Measurements from ENCODE around the gene COL12A1. TPM values are rescaled to one million over a fixed set of nuclear protein-coding genes. Genes with fewer than 3 reads are reported as not detected.

Gene COL12A1
- total RNA-seq, 1 experiment from 2014 or later, result 136 TPM

DNA sequence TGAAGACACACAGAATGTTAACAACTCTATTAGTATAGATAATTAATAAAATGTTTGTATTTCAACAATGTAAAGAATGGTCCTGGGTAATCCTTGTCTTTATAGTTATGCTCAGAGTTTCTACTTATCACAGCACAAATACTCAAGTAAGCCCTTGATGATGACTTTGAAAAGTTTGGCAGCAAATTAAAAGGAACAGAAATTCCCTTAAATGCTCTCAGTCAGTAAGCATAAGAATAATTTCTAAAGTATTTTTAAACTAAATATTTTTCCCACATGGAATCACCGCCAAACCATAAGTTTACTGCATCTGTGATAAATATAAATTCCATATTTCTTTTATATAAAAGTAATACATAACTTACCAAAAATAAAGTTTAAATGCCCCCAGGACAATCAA is 96.1 kb downstream of the COL12A1 start:
- ChIA-PET CTCF (no interaction called here), POLR2A (no interaction called here)
- Mint-ChIP-seq H3K4me3 (ENCODE audit: unreplicated experiment) (no peak overlapping the region), H3K9me3 (ENCODE audit: unreplicated experiment) (no peaks in the 10 kb centered on the region), H3K27me3 (ENCODE audit: insufficient read depth, unreplicated experiment) (no peaks in the 10 kb centered on the region), H3K27ac (ENCODE audit: low read depth, unreplicated experiment) (no peak overlapping the region), H3K4me1 (ENCODE audit: insufficient read depth, unreplicated experiment) (no peaks in the 10 kb centered on the region), H3K36me3 (ENCODE audit: insufficient read depth, unreplicated experiment) (peaks cover 47% of the 10 kb centered on the region)
- TF ChIP-seq, protein P1, sequence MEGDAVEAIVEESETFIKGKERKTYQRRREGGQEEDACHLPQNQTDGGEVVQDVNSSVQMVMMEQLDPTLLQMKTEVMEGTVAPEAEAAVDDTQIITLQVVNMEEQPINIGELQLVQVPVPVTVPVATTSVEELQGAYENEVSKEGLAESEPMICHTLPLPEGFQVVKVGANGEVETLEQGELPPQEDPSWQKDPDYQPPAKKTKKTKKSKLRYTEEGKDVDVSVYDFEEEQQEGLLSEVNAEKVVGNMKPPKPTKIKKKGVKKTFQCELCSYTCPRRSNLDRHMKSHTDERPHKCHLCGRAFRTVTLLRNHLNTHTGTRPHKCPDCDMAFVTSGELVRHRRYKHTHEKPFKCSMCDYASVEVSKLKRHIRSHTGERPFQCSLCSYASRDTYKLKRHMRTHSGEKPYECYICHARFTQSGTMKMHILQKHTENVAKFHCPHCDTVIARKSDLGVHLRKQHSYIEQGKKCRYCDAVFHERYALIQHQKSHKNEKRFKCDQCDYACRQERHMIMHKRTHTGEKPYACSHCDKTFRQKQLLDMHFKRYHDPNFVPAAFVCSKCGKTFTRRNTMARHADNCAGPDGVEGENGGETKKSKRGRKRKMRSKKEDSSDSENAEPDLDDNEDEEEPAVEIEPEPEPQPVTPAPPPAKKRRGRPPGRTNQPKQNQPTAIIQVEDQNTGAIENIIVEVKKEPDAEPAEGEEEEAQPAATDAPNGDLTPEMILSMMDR (IDR thresholded peaks at IDR 0.05; ENCODE audit: unreplicated experiment), result no peak
- no peak for DNase-seq (ENCODE audit: unreplicated experiment)
- intact Hi-C loops (cut with micrococcal nuclease), result no loop called here
- no TSS peak for BruUV-seq (replicated peaks)

DNA sequence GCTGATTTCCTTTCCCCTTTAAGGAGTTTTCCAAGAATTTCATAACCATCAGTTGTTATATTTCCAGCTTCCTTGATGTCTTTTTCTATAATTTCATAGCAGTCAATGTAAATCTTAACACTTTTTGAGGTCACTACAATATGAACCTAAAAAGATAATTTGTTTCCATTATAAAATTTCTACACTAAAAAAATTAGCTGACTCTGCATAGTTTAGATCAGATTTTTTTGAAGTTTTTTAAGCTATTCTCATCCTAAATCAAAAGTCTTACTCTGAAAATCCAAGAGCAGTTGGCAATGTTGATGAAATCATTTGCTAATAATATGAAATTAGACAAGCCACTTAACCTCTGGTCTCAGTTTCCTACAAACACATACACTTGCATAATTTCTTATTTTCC is 96.8 kb downstream of the COL12A1 start:
- no TSS peak for BruUV-seq (replicated peaks)
- TF ChIP-seq, protein P1 (IDR thresholded peaks at IDR 0.05; ENCODE audit: unreplicated experiment), result no peak
- CTCF ChIA-PET, result no interaction called here
- POLR2A ChIA-PET, result no interaction called here
- intact Hi-C loops (cut with micrococcal nuclease), result no loop called here
- Mint-ChIP-seq H3K4me3 (ENCODE audit: unreplicated experiment) (no peak overlapping the region), H3K27ac (ENCODE audit: low read depth, unreplicated experiment) (no peak overlapping the region), H3K27me3 (ENCODE audit: insufficient read depth, unreplicated experiment) (no peaks in the 10 kb centered on the region), H3K4me1 (ENCODE audit: insufficient read depth, unreplicated experiment) (no peaks in the 10 kb centered on the region), H3K9me3 (ENCODE audit: unreplicated experiment) (no peaks in the 10 kb centered on the region), H3K36me3 (ENCODE audit: insufficient read depth, unreplicated experiment) (peaks cover 43% of the 10 kb centered on the region)
- no peak for DNase-seq (ENCODE audit: unreplicated experiment)

DNA sequence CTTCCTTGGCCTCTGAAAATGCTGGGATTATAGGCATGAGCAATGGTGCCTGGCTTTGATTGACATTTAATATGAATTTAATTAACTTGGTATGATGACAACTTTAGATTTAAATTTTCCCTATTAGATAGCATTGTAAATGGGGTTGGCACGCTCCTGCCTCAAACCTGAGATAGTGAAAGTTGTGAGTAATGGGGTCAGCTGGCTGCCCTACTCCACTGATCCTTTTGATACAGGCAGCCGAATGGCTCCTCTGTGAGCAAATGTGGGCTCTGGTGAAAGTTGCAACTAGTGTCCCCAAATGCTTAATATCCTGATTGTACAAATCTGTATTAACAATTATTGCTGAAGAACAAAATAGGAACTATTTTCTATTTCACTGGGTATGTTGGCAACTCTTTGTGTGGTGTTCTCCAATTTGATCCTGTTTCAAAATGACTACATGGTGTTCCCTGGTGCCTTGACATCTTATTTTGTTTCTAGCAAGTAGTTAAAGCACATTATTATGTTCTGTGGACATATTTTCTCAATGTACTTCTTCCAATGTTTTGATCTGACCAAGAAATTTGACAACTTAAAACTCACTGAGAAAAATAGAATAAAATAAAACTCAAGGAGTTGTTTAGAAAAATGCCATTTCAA is 97.4 kb downstream of the COL12A1 start:
- H3K9me3 Mint-ChIP-seq (ENCODE audit: unreplicated experiment), result no peaks in the 10 kb centered on the region
- ChIA-PET POLR2A (no interaction called here), CTCF (interaction anchor here (0.7 kb wide), 1 partner anchor 526 kb away, joined by 3 read pairs; no protein-coding TSS in a partner anchor)
- H3K36me3 Mint-ChIP-seq (ENCODE audit: insufficient read depth, unreplicated experiment), result peaks cover 43% of the 10 kb centered on the region
- BruUV-seq (replicated peaks), result no TSS peak
- no peak overlapping the region for H3K4me3 Mint-ChIP-seq (ENCODE audit: unreplicated experiment)
- no peaks in the 10 kb centered on the region for H3K4me1 Mint-ChIP-seq (ENCODE audit: insufficient read depth, unreplicated experiment)
- H3K27me3 Mint-ChIP-seq (ENCODE audit: insufficient read depth, unreplicated experiment), result no peaks in the 10 kb centered on the region
- no peak overlapping the region for H3K27ac Mint-ChIP-seq (ENCODE audit: low read depth, unreplicated experiment)
- TF ChIP-seq, protein P1 (IDR thresholded peaks at IDR 0.05; ENCODE audit: unreplicated experiment), result no peak
- intact Hi-C loops (cut with micrococcal nuclease), result no loop called here
- DNase-seq (ENCODE audit: unreplicated experiment), result no peak

DNA sequence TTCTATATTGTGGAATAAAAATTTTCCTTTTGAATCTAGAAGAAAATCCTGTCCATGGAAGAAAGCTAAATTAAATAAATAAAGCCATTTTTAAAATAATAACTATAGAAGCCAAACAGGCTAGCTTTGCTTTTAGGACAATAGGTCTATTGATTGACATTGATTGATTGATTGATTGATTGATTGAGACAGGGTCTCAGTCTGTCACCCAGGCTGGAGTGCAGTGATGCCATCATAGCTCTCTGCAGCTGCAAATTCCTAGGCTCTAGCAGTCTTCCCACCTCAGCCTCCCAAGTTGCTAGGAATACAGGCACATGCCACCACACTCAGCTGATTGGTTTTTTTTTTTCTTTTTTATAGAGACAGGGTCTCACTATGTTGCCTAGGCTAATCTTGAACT is 97.9 kb downstream of the COL12A1 start:
- TF ChIP-seq, protein P1 (IDR thresholded peaks at IDR 0.05; ENCODE audit: unreplicated experiment), result no peak
- no peaks in the 10 kb centered on the region for H3K4me1 Mint-ChIP-seq (ENCODE audit: insufficient read depth, unreplicated experiment)
- CTCF ChIA-PET, result interaction anchor here (0.7 kb wide), 1 partner anchor 526 kb away, joined by 3 read pairs; no protein-coding TSS in a partner anchor
- no peaks in the 10 kb centered on the region for H3K9me3 Mint-ChIP-seq (ENCODE audit: unreplicated experiment)
- peaks cover 45% of the 10 kb centered on the region for H3K36me3 Mint-ChIP-seq (ENCODE audit: insufficient read depth, unreplicated experiment)
- H3K27me3 Mint-ChIP-seq (ENCODE audit: insufficient read depth, unreplicated experiment), result no peaks in the 10 kb centered on the region
- intact Hi-C loops (cut with micrococcal nuclease), result no loop called here
- DNase-seq (ENCODE audit: unreplicated experiment), result no peak
- no TSS peak for BruUV-seq (replicated peaks)
- no peak overlapping the region for H3K27ac Mint-ChIP-seq (ENCODE audit: low read depth, unreplicated experiment)
- POLR2A ChIA-PET, result no interaction called here
- no peak overlapping the region for H3K4me3 Mint-ChIP-seq (ENCODE audit: unreplicated experiment)
